GM18867 (cell line): ENCODE results near the gene SCART1.
"Not testable (repeated sequence)": the region's sequence is repeated elsewhere in the genome, so short reads cannot be mapped to it uniquely, and the experiment has no call there.

Experiments used
- ATAC-seq: cut with Tn5 transposase; IDR thresholded peaks from one replicate; pipeline ENCODE4 v1.9.1; 2021; ENCODE audit warnings: mild to moderate bottlenecking, moderate library complexity; ENCODE audit not compliant: unreplicated experiment

Gene SCART1

GRCh38 chr10:133471300-133472109, 17.8 kb downstream of the SCART1 start:
- ATAC-seq, result no peak

DNA sequence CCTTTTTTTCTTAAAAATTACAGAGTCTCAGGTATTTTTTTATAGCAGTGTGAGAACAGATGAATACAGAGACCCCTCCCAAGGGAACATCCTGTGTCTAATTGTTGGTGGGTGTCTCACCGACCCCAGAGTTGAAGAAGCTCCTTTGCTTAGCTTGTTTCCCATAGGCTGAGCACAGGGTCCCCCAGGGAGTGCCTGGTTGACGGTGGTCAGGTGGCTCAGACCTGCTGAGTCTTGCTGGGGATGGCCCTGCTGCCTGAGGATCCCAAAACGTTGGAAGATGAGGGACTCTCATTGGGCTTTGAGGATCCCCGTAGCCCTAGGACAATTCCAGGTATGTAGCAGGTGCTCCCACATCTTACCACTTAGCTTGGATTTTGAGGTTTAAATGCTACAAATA, 19.5 kb downstream of the SCART1 start:
- ATAC-seq, result no peak

GRCh38 chr10:133474027-133474426, 20.3 kb downstream of the SCART1 start:
- ATAC-seq, result no peak

DNA sequence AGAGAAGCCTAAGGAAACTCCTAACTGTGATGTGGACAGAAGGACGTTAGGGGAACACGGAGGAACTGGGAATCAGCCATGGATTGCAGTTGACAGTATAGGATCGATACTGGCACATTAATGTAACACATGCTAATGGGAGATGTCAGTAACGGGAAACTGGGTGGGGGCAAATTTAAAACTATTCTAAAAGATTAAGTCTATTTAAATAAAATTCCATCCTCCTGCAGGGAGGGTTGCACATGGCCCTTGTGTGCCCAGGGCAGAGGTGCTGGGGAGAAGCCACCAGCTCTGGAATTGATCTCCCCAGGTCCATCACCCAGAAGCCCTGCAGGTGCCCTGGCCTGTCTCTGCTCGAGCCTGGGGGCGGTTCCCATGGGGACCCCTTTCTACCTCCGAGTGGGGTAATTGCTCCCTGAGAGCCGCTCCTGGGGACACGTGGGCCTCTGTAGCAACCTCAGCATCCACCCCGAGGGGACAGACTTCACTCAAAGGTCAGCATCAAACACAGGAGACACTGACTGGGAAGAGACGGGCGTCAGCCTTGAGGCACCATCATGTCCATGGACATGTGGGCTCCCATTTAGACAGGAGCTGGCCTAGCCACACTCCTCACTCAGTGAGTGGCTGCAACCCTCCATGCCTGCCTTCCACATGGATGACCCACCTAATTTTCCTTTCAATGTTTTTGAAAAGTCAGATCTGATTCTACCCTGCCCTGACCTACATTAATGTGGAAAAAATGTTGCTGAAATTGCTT, 21.1 kb downstream of the SCART1 start:
- no peak for ATAC-seq

DNA sequence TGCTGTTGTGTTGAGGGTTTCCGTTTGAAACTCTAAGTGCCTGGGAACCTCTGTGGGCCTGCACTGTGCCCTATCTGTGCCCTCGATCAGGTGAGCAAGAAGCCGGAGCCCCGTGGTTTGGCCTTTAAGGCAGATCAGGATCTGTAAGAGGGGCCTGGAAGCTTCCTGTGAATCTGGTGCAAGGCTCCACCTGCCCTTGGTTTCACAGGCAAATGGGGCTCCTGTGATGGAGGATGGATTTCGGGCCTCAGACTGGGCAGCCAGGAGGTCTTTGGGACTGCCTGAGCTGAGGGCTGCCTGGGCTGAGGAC, 21.6 kb downstream of the SCART1 start:
- no peak for ATAC-seq

DNA sequence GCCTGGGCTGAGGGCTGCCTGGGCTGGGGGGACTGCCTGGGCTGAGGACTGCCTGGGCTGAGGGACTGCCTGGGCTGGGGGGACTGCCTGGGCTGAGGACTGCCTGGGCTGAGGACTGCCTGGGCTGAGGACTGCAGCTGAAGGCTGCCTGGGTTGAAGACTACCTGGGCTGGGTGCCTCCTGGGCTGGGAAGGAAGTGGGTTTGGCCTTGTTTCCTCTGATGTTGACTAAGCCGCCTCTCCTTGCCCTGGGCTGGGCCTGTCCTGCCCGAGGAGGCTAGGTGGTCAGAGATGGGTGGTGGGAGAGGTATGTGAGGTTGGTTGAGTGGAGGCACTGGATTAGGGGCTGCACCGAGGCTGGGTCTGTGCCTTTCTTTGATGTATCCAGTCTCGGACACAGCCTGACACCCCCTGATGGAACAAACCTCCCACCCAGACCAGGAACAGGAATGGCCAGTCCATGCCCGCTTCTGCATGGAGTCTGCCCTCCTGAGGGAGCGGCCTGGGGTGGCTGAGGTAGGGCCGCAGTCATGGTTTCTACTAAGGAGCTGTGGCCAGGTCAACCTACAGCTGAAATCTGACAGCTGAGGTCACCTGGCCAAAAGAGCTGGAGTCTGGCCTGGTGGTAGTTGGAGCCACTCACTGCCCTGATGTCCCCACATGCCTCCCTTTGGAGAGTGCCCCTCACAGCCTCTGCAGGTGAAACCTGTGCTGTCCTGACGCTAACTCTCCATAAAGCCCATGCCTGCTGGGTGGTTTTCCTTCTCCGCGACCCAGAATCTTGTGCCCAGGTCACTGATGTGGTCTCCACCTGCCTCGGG, 22.3 kb downstream of the SCART1 start:
- no peak for ATAC-seq

DNA sequence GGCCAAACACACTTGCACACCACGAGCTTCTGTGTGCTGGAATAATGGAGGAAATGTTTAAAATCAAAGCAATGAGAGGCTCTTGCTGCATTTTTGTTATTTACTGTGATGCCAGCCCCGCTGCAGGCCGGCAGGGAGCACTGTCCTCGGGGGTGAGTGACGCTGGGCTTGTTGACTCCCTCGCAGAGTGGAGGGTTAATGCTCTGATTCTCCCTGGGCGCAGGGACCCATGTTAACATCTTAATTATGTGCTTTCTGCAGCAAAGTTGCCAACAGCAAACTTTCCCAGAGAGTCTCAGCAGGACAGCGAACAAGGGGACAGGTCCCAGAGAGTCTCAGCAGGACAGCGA, 22.9 kb downstream of the SCART1 start:
- ATAC-seq, result no peak

GRCh38 chr10:133481086-133481643, 27.4 kb downstream of the SCART1 start:
- no peak for ATAC-seq

- no peak for ATAC-seq
Observed at GRCh38 chr10:133481657-133482056, 27.9 kb downstream of the SCART1 start.

DNA sequence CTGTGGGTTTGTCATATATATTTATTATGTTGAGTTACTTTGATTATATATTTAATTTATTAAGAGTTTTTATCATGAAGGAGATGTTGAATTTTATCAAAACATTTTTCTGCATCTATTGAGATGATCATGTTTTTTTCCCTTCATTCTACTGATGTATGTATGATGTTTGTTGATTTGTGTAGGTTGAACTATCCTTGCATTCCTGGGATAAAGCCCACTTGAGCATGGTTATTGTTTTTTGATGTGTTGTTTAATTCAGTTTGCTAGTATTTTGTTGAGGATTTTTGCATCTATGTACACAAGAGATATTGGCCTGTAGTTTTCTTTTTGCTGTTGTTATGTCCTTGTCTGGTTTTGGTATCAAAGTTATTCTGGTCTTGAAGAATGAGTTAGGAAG, 31.1 kb downstream of the SCART1 start:
- ATAC-seq, result no peak

DNA sequence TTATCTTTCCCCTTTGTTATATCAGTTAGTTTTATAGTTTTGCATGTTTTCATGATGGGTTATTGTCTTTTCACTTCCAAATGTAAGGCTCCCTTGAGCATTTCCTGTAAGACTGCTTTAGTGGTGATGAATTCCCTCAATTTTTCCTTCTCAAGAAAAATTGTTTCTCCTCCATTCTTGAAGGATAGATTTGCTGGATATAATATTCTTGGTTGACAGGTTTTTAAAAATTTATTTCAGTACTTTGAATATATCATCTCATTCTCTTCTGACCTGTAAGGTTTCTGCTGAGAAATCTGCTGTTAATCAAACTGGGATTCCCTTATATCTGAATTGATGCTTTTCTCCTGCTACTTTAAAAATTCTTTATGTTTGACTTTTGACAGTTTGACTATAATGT, 33.3 kb downstream of the SCART1 start:
- no peak for ATAC-seq

GRCh38 chr10:133488354-133488753, 34.6 kb downstream of the SCART1 start:
- no peak for ATAC-seq

- peak; percentile 44 for ATAC-seq
Observed at GRCh38 chr10:133489816-133490588, 36.3 kb downstream of the SCART1 start.

- ATAC-seq, result not testable (repeated sequence)
Observed at GRCh38 chr10:133493562-133493961, 39.8 kb downstream of the SCART1 start.

GRCh38 chr10:133497363-133497762, 43.6 kb downstream of the SCART1 start:
- not testable (repeated sequence) for ATAC-seq

GRCh38 chr10:133499176-133499575, 45.4 kb downstream of the SCART1 start:
- not testable (repeated sequence) for ATAC-seq

- not testable (repeated sequence) for ATAC-seq
Observed at GRCh38 chr10:133500897-133501296, 47.2 kb downstream of the SCART1 start.

GRCh38 chr10:133509700-133510099, 56.0 kb downstream of the SCART1 start:
- ATAC-seq, result no peak

- ATAC-seq, result no peak
Observed at GRCh38 chr10:133511408-133511807, 57.7 kb downstream of the SCART1 start.

- ATAC-seq, result no peak
Observed at GRCh38 chr10:133511907-133512528, 58.3 kb downstream of the SCART1 start.
